ENCODE measurements around the gene PALM3.

GRCh38 chr19:14052470-14052869 is 9.4 kb downstream of the PALM3 start:
- no peak for TF ChIP-seq YY1 (IDR thresholded peaks at IDR 0.05; ENCODE audit: insufficient read depth, insufficient read length)
- no peak for TF ChIP-seq ZNF274 (IDR thresholded peaks at IDR 0.05; ENCODE audit: low read depth, low read length)
- no peak for TF ChIP-seq SUZ12 (IDR thresholded peaks at IDR 0.05; ENCODE audit: extremely low read depth, insufficient read depth, insufficient read length)

All from NT2/D1 (cell line).